HG02642 (cell line): ENCODE measurements around the gene UBC.
"Not testable (repeated sequence)": the region's sequence is repeated elsewhere in the genome, so short reads cannot be mapped to it uniquely, and the experiment has no call there.

Experiments used
- ATAC-seq: cut with Tn5 transposase; IDR thresholded peaks from one replicate; pipeline ENCODE4 v1.9.1; 2021; ENCODE audit warnings: mild to moderate bottlenecking; ENCODE audit not compliant: unreplicated experiment, poor library complexity

UBC gene

DNA sequence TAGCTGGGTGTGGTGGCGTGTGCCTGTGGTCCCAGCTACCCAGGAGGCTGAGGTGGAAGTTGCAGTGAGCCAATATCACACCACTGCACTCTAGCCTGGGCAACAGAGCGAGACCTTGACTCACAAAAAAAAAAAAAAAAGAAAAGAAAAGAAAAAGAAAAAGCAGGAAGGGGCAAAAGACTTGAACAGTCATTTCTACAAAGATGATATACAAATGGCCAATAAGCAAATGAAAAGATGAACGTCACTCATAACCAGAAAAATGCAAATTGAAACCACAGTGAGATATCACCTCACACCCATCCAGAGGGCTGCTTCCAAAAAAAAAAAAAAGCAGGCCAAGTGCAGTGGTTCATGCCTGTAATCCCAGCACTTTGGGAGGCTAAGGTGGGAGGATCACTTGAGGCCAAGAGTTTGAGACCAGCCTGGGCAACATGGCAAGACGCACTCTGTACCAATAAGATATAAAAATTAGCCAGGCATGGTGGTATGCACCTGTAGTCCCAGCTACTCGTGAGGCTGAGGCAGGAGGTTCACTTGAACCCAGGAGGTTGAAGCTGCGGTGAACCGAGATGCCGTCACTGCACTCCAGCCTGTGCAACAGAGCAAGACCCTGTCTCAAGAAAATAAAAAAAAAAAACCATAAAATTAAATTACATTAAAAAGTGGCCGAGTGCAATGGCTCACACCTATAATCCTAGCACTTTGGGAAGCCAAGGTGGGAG lies 20.5 kb downstream of the UBC start:
- peak; percentile 40 for ATAC-seq

DNA sequence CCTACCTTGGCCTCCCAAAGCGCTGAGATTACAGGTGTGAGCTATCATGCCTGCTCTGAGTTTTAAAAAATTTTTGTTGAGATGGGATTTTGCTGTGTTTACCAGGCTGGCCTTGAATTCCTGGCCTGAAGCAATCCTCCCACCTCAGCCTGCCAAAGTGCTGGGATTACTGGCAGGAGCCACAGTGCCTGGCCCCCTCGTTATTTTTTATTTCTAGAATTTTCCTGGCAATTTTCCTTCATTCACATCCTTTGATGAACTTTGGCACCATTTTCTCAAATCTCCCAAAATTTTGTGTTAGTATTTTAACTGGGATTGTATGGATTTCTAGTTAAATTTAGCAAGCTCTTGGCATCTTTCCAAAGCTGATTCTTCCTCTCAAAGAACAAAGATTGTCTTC lies 26.2 kb downstream of the UBC start:
- ATAC-seq = no peak

DNA sequence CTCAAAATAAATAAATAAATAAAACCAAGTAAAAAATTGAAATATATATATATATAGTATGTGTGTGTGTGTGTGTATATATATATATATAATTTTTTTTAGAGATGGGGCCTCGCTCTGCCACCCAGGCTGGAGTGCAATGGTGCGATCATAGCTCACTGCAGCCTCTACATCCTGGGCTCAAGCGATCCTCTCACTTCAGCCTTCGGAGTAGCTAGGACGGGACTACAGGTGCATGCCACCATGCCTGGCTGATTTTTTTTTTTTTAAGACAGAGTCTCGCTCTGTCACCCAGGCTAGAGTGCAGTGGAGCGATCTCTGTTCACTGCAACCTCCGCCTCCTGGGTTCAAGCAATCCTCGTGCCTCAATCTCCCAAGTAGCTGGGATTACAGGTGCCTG lies 26.7 kb downstream of the UBC start:
- ATAC-seq = not testable (repeated sequence)

DNA sequence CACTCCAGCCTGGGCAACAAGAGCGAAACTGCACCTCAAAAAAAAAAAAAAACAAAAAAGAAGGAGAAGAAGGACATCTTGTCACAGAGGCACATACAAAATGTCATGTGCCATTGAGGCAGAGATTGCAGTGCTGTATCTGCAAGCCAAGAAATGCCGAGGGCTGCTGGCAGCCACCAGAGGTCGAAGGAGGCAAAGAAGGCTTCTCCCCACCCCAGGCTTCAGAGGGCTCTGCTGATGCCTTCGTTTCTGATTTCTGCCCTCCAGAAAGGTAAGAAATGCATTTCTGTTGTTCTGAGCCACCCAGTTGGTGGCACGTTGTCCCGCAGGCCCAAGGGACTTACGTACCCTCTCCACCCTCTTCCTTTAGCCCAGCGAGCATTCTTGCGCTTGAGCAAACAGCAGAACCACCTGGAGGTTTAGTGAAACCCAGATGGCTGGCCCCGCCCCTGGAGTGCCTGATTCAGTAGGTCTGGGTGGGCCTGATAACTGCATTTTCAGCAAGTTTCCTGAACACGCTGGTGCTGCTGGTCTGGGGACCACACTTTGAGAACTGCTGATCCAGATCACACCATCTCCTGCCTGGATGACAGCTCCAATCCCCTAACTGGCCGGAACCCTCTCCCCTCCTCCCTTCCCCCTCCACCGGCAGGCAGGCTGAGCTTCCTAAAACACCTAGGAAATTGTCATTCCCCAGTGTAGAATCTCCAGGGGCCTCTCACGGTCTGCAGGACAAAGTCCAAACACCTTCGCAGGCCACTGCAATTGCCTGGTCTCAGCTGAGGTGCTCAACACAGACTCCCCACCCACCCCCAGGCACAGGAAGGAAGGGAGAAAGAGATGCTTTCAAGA lies 29.6 kb downstream of the UBC start:
- ATAC-seq = peak; percentile 89

DNA sequence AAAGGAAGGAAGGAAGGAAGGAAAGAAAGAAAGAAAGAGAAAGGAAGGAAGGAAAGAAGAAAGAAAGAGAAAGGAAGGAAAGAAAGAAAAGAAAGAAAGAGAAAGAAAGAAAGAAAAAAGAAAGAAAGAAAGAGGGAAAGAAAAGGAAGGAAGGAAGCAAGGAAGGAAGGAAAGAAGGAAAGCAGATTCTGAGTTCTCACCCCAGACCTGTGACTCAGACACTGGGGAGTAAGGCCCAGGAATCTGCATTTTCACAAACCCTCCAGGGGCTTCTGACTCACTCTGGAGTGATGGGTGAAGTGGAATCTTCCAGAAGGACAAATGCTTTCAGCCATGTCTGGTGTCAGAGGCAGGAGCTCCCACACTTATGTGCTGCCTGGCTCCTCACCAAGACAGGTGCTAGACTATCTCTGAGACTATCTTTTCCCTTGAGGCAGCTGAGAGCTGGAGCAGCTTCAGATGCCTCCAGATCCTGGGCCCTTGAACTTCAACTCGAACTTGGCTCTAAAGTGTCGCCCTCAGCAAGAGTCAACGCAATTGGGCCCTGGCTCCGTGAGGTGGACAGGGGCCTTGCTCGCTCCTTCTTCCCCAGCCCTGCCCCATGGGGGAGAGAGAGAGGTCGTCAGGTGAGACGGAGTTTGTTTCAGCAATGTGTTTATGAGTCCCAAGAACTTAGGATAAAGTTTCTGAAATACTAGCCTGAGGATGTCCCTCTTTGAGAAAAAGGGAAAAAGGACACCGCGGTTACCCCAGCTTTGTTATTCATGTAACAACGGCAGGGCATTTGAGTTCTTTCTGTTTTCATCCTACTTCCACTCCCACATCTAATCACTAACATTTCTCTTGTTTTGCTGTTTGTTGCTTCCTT lies 31.0 kb downstream of the UBC start:
- no peak for ATAC-seq

DNA sequence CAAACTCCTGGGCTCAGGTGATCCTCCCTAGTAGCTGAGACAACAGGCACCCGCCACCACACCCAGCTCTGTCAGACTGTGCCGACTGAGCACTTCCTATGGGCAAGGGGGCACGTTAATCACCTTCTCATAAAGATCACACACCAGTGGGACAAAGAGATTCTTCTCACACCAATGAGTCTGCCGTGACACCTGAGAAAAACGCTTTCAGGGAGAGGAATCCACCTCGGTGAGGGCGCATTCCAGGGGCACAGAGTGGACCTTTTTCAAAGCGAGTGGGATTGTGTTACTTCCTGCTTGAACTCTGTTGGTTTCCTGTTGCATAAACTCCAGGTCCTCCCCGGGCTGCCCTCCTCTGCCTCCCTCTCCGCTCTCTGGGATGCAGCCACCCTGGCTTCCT lies 33.3 kb downstream of the UBC start:
- no peak for ATAC-seq

DNA sequence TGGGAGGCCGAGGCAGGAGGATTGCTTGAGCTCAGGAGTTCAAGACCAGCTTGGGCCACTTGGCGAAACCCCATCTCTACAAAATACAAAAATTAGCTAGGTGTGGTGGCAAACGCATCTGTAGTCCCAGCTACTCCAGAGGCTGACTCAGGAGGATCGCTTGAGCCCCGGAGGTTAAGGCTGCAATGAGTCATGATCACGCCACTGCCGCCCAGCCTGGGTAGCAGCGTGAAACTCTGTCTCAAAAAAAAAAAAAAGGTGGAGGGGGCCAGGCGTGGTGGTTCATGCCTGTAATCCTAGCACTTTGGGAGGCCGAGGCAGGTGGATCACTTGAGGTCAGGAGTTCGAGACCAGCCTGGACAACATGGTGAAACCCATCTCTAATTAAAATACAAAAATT lies 34.1 kb downstream of the UBC start:
- not testable (repeated sequence) for ATAC-seq

DNA sequence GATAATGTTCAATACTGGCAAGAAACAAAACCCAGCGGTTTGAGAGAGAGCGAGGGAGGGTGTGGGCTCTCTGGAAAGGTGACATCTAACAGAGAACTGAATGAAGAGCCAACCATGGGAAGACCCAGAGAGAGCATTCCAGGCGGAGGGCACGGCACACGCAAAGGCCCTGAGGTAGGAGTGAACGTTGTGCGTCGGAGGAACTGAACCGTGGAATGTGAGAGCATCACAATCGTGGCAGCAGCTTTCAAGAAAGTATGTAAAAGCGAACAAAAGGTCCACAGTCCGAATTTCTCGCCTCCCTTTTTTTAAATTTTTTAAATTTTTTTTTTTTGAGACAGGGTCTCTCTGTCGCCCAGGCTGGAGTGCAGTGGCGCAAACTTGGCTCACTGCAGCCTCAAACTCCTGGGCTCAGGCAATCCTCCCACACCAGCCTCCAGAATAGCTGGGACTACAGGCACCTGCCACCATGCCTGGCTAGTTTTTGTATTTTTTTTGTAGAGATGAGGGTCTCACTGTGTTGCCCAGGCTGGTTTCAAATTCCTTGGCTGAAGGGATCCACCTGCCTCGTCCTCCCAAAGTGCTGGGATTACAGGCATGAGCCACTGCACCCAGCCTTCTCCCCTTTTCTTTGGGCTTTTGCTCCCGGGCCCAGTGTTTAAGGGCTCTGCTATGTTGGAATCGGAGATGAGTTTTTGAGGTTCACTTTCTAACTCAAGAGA lies 35.5 kb downstream of the UBC start:
- ATAC-seq = no peak

DNA sequence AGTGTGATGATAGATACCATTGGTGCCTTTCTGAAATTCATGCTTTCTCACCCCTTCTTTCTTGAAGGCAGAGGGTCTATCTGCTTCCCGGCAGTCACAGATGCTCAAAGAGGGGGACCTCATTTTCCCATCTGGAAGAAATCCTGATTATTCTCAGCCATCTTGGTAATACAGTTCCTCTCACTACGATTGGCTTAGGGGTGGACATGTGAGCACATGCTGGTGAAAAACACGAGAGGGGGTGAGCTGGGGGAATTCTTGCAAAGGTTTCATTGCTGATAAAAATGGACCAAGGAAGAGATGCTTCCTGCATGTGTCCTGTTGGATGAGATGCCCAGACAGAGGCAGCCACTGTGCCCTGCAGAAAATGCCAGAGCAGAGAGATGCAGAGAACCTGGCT lies 37.0 kb downstream of the UBC start:
- ATAC-seq = no peak

DNA sequence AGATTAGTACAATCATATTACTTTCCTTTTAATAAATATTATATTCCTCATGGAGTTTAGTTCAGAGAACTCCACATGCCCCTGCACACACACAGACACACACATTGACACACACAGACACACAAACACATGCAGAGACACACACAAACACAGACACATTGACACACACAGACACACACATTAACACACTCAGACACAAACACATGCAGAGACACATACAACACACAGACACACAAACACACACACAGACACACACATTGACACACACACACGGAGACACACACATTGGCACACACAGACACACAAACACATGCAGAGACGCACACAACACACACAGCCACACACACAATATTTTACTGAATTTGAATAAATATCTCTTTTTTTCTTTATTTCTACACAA lies 38.3 kb downstream of the UBC start:
- no peak for ATAC-seq

DNA sequence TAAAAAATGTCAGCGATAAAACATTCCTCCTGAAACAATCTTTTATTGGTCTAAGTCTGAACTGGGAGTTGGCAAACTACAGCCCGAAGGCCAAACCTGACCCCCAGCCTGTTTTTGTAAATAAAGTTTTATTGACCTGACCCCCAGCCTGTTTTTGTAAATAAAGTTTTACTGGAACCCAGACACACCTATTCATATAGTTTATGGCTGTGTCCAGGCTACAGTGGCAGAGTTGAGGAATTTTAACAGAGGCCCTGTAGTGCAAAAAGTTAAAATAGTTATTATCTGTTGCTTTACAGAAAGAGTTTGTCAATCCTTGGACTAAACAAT lies 38.7 kb downstream of the UBC start:
- no peak for ATAC-seq

DNA sequence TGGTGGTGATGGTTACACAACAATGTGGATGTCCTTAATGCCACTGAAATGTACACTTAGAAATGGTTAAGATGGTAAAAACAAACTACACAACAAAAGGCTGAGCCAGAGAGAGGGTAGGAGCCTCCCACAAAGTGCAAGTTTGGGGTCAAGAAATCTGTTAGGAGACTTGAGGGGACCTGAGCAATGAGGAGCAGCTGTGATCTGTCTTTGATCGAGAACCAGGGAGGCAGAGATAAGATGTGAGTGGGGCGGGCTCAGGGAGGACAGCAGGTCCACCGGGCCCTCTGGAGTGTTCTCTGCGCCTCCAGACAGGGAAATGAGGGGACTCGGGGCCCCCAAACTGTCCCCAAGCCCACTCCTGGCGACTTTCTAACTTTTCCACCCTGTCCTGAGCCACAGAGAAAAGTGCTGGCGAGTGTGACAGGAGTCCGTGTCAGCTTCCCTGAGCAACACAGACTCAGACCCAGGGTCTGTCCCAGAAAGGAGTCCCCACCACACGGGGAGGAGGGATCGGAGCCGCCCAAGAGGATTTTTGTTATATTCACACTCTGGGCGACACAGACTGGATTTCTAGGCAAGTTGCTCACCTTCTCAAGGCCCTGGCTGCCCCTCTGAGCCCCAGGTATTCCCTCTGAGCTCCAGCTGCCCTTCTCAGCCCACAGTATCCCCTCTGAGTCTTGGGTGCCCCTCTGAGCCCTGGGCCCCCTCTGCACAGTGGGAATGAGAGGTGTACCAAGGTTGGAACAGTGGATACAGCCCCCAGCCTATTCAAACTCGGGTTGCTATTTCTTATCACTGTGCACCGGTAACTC lies 39.3 kb downstream of the UBC start:
- no peak for ATAC-seq

DNA sequence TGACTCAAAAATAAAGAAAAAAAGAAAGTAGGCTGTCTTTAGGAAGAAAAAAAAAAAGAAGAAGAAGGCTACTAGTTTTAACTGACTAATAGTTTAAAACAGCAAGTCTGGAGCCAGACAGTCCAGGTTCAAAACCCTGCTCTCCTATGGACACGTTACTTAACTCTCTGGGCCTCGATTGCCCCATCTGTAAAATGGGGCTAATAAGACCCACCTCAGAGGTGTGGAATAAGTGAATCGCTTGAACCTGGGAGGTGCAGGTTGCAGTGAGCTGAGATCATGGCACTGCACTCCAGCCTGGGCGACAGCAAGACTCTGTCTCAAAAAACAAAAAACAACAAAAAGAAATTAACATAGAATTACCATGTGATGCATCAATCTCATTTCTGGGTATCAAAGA lies 40.3 kb downstream of the UBC start:
- no peak for ATAC-seq

DNA sequence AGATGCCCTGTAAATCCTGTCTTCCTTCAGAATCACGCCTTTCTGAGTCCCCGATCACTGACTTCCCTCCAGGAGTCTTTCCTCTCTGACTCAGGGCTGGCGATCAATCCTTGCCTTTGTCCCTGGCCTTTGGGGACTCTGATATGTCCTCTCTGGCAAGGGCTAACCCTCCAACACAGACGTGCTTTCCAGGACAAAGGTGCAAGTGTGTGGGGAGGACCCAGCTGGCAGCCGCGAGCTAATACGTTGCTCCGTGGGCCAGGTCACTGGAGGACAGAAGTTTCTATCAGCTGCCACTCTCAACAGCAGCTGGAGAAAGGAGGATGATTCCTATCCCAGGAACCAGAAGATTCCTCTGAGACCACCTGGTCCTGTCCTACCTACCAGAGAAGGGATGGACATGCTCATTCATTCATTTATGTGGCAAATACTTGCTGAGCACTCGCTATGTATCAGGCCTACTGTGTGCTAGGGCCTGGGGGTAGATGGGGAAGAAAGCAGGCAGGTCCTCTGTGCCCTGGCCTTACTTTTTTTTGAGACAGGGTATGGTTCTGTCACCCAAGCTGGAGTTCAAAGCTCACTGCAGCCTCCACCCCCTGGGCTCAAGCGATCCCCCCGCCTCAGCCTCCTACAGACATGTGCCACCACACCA lies 42.3 kb downstream of the UBC start:
- no peak for ATAC-seq

DNA sequence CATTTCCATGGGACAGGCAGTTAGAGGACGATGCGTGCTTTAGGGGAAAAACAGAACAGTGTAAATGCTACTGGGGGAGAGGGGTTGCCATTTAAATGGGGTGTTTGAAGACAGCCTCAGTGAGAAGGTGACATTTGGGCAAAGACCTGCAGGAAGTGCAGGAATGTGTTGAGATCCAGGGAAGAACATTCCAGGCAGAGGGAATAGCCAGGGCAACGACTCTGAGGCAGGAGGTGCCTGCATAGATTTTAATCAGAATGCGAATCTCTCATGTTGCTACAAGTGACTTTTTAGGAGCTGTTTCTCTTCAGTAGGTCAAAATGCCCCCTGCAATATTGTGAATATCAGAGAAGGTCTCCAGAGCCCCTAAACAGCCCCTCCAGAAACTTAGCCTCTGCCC lies 43.2 kb downstream of the UBC start:
- ATAC-seq = no peak

DNA sequence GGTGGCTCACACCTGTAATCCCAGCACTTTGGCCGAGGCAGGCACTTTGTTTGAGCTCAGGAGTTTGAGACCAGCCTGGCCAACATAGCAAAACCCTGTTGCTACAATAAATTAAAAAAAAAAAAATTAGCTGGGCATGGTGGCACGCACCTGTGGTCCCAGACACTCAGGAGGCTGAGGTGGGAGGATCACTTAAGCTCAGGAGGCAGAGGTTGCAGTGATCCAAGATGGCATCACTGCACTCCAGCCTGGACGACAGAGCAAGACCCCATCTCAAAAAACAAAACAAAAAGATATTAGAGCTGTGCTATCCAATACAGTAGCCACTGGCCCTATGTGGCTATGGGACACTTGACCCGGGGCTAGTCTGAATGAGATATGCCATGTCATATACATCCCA lies 43.9 kb downstream of the UBC start:
- no peak for ATAC-seq

DNA sequence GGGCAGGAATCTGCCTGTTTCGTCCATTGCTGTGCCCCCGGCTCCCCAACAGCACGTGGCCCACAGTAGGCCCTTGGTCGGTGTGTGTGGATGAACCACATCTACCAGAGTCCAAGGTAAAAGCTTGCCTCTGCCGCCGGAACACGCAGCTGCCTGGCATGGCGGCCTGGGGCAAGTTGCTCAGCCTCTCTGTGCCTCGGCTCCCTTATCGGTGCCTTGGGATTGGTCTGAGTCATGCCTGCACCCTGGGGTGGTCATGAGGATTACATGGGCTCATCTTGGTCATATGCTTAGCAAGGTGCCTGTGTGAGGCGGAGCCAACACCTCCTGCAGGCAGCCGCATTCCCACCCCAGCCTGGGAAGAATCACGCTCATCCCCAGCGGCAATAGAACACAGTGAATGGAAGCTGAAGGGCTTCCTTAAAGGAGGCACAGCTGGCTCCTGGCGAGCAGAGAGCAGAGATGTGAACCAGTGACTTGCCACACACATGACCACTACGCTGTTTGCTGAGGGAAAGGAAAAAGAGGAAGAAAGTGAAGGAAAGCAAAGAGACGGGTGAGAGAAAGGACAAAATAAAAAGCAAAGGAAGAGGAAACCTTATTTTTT lies 45.3 kb downstream of the UBC start:
- no peak for ATAC-seq

DNA sequence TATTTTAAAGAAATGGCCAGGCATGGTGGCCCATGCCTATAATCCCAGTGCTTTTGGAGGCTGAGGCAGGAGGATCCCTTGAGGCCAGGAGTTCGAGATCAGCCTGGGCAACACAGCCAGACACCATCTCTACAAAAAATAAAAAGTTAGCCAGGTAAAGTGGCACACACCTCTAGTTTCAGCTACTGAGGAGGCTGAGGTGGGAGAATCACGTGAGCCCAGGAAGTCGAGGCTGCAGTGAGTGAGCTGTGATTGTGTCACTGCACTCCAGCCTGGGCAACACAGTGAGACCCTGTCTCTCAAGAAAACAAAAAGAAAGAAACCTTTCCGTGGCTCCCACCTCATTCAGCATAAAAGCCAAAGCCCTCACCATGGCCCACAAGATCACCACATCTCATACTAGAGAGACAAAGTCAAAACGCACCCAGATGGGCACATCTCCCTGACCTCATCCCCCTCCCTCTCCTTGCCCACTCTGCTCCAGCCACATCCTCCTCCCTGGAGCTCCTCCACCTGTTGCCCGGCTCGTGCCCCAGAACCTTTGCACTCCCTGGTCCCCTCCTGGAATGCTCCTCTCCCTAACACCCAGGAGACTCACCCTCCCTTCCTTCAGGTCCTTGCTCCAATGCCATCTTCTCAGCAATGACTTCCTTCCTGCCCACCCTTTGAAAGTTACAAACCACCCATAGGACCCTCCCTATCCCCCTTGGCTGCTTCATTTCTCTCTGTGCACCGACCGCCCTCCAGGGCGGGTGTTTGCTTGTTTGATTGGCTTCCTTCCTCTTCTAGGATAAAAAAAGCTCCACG lies 46.0 kb downstream of the UBC start:
- no peak for ATAC-seq
